Activated CD4-positive, alpha-beta T cell treated with anti-CD3 and anti-CD28 coated beads for 24 hours (primary cell): Measurements from ENCODE around the gene NLGN2.

Experiments used
- DNase-seq, 2 donors: peaks; one replicate each; pipeline ENCODE4 v3.0.0-alpha.2; 2020; ENCODE audit warnings: low read depth in 2 of 2

The NLGN2 gene

DNA sequence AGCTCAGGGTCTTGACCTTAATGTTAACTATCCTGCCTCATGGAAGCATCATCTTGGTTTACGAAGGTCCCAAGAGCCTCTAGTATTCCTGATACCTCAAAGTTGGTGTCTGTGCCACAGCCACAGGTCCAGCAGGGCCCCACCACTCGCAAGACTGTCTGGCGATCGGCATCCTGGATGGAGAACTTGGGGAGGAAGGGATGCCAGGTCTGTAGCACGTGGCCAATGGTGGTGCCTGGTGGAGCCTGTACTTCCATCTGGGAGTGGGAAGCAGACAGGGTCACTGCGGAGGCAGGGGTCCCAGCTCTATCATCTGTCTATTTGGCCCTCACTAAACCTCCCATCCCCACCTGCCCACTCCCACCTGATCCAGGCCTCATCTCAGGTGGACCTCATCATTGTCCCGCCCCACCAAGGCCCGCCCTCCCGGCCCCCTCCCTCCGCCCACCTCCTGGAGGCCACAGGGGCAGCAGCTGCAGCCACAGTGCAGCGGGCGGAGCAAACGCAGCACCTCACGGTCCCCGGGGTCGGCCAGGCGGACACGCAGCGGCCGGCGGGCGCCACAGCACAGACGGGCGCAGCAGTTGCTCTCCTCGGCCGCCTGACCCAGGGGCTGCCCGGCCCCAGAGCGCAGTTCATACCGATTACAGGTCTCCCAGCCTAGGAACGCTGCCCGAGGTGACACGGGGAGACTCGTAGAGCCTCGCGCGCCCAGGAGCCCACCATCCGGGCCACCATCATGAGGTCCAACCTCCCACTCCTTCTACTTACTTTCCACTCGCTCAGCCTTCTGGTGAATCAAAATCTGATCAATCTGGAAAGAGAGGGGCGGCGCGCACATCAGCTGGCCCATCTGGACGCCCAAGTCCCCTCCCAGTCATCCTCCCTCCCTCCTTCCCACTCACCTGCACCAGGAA lies 14.7 kb upstream of the NLGN2 start:
- DNase-seq = no peak

DNA sequence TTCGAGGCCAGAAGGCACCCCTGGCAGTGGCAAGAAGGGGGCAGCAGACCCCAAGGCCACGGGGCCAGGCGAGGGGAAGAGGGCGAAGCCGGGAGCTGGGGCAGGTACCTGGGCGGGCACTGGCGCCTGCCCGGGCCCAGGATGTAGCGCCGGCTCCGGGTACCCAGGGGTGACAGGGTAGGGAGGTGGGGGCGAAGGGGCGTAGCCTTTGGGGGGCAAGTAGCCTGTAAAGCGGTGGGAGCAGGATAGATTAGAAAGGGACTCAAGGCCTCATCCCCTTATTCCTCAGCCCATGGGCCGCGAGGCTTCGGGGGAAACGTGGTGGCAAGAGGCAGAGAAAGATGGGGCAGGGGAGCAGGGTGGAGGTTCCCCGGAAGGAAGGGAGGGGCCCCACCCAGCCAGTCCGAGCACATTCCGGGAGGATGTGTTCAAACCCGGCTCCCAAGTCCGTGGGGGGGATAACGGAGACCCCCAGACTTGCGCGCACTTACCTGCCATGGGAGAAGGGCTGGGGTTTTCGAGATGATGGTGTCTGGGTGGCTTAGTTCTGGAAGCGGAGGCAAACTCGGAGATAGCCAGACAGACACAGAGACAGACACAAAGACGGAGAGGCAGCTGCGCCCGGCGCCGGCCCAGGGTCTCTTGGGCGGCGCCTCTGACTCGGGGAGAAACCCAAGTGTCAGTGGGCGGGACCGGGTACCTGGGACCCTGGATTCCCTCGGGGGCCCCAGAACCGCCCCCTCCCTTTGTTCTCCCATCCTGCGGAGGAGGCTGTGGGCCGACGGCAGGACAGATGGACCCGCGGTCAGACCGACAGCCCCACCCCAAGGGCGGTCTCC lies 13.8 kb upstream of the NLGN2 start:
- peak in 1 of 2 donors; percentile 45 for DNase-seq

- DNase-seq = peak; percentile 74 to 81
Observed at GRCh38 chr17:7394452-7395191, 13.0 kb upstream of the NLGN2 start, which contains the start of gene PLSCR3. Gene PLSCR3, minus strand, starts transcription at chr17:7394525. Its CDS starts 415 bp downstream, at chr17:7394110.

GRCh38 chr17:7396147-7396546 lies 11.5 kb upstream of the NLGN2 start:
- DNase-seq = no peak

GRCh38 chr17:7398612-7399011 lies 9.0 kb upstream of the NLGN2 start:
- no peak for DNase-seq

DNA sequence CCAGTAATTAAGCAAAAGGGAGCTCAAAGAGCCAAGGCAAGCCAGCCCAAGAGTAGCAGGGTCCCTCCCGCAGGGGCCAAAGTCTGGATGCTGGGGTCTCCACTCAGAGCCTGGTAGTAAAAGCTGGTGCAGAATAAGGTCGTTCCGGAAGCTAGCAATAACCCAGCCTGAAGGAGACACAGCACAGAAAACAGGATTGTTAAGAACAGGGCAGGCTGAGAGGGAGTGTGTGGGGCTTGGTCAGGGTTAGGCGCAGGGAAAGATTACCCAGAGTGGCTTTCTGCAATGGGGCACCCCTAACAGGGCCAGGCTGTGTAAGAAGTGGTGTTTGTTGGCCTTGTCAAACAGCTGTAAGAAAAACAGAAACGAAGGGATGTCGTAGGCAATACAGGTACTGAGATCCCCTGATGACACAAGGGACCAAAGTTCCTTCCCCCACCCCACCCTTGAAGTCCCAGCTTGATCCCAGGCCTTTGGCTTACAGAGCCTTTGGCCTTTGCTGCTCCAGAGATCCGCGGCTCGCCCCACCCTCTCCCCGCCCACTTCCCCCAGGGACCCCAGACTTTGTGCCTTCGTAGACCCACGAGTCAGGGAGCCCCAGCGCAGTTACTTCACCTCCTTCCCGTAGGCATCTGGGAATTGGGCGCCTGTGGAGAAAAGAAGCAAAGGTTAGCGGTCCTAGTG lies 4.5 kb upstream of the NLGN2 start:
- no peak for DNase-seq

- no peak for DNase-seq
Observed at GRCh38 chr17:7403727-7403976, 4.0 kb upstream of the NLGN2 start.

DNA sequence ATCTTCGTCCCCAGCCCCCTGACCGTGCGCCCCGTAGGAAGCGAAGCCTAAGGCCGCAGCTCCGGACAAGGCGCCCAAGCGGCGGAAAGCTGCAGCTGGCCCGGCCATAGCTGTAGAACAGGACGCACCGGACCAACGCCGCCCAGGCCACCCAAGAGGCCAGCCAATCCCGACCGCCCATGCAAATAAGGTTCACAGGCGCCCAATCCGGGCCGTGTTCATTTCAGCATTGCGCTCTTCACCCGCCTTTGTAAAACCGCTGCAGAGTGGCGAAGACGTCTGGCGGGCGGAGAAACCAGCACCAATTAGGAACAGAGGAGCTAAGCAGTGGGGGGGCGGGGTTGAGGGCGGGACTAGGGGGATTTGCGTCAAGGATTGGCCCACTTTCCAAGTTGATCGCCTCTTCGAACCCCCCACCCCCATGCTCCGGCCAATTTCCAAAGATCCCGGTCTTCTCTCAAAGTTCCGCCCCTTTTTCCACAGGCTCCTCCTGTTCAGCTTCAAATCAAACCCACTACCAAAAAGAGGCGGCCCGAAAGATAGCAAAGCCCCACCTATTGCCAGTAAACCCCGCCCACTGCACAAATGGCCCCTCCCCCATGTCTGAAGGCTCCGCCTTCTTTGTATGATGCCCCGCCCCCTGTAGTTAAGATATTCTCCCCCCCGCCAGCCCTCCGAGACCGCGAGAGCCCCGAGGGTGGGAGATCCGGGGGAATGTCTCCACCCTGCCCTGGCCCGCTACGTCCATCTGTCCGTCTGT lies 3.5 kb upstream of the NLGN2 start, which contains the start of gene TMEM256:
Gene TMEM256 (minus strand): TSS at position 121 of the 760 bp plus-strand sequence. CDS start 13 bp downstream, at position 108.
- peak; percentile 91 to 97 for DNase-seq

DNA sequence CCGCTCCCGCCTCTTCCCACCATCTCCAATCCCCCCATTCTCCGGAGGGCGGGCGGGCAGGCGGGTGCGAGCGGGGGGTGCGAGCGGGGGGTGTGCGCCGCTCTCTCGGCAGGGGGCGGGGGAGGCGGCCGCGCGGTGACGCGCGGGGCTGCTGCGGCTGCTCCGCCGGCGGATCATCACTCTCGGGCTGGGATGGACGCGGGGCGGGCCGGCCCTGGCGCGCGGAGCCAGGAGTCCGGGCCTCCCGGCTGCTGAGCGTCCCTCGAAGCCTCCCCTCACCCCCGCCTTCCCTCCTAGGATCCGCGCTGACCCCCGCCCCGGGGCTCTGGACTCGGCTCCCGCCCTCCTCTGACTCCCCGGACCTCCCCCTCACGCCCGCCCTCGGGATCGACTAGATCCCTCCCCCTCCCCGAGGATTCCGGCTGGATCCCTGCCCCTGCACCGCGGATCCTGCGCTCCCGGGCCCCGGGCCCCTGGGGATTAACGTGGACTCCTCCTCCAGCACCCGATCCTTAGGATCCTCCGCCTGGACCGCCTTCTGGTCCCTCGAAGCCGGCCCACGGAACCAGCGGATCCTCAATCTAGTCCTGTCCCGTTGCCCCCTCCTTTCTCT lies 2.8 kb upstream of the NLGN2 start:
- peak; percentile 38 to 46 for DNase-seq

DNA sequence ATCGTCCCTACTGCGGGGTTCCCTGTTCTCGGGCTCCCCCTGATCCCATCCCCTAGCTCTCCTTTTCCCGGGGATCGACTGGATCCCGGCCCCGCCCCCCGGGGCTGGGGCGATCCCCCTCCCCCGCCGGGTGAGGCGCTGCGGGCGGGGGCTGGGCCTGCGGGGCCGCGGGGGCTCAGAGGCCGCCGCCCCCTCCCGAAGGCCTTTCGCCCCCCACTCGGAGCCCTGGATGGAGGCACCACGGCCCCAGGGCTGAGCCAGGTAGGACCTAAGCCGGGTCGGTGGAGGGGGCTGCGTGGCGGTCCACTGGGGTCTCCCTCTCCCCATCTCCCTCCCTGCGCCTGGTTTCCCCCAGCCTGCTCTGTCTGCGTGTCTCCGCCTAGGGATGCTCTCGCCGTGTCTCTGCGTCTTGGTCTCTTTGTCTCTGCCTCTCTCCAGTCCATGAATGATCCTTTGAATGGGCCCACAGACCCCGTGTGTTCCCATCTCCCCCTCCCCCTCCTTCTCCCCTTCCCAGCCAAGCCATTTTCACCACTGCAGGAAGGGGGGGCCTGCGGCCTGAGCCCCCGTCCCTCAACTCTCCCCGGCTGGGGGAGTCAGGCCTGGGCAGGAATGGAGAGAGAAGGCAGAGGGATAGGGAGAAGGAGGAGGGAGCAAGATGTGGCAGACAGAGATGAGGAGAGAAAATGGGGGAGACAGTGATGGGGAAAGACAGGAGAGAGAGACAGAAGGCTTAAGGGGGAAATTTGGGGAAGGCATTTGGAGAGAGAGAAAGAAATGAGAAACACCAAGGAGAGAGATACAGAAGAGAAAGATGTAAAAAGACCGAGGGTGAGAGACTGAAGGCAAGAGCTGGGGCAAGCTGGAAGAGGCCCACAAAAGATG lies 2.1 kb upstream of the NLGN2 start:
- no peak for DNase-seq

GRCh38 chr17:7406235-7406825 lies 1.3 kb upstream of the NLGN2 start:
- DNase-seq = no peak

- no peak for DNase-seq
Observed at GRCh38 chr17:7407082-7407481, 563 bp upstream of the NLGN2 start.

- DNase-seq = no peak
Observed at GRCh38 chr17:7408252-7408727, 645 bp downstream of the NLGN2 start.

GRCh38 chr17:7408863-7409262 lies 1.2 kb downstream of the NLGN2 start:
- DNase-seq = no peak

DNA sequence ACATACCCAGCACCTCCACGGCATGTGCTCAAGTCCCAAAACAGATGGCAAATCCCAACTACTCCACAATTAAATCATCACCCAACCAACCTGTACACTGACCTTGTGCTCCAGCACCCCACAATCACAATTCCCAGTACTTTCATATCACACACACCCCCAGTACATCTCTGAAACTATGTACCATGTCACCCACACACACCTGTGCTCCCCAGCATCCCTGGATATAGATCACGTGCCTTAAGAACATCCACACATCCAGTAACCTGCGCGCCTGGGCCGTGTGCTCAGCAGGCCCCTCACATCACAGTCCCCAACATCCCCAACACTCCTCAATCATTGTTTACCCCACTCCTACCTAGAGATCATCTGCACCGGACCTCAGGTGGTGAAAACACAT lies 2.1 kb downstream of the NLGN2 start:
- DNase-seq = no peak

DNA sequence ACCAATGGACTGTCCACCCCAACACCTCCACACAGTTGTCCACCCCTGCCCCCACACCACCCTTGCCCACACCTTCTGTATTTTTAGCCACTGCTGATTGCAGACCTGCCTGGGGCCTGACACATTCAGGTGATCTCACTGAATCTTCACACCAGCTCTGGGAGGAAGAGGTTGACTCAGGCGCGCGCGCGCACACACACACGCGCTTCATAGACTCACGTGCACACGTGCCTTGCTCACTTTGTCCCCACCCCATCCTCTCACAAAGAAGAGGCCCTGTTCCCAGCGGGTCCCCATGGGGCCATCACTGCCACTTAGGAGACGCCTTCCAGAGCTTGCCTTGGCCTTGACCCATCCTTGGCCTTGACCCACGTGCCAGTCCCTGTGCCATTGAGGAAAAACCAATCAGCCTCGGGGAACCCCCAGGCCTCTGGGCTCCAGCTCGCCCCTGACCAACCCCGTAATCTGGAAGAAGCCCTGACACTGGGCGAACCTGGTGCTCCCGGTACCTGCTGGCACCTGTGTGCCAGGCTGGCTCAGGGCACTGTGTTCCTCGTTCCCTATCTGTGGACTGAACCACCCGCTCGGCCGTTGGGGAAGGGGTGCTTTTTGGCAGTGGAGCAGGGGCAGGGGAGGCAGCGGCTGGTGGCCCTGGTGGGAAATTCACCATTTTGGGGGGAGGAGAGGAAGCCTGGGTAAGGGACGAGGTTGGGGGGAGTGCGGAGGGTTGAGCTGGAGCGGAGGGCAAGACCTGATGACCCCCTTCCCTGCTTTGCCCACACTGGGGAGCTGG lies 3.2 kb downstream of the NLGN2 start:
- DNase-seq = no peak

DNA sequence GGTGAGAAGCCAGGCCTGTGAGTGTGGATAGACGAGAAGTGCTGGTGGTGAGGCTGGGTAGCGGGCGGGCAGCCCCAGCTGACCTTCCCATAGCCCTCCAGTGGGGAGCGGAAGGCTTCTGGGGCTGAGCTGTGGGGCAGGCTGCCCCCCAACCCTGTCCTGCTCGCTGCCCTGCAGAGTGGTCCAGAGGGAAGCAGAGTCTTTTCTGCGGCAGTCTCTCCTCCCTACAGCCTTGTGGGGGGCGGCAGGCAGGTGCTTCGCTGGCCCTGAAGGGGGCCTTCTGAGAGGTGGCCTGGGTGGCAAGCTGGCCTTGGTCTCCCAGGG lies 3.7 kb downstream of the NLGN2 start:
- no peak for DNase-seq

DNA sequence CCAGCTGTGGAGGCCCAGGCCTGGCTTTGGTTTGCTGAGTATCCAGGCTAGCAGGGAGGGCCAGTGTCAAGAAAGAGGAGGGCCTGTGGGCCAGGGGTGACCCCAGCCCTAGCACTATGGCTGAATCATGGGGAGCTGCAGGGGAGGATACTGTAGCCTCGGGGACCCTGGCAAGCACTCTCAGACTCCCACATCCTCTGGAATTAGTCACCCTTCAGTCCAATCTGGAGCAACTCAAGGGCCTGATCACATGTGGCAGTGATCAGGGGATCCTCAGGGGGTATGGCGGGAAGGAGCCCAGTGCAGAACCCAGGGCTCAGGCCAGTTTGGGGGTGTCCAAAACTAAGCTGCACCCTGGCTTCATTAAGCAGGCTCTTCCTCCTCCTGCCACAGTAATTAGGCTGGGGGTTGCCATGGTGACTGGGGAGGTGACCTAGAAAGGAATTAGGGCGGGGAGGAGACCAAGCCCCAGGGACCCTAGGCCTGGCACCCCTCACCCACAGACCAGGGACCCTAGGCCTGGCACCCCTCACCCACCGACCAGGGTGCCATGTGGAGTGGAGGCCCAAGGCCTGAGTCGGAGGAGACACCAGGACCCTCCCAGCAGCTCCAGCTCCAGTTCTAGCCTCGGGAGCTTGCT lies 5.8 kb downstream of the NLGN2 start:
- no peak for DNase-seq
